HuH-7.5 (cell line): ENCODE results near the gene FGL2.
"Not testable (repeated sequence)": the region's sequence is repeated elsewhere in the genome, so short reads cannot be mapped to it uniquely, and the experiment has no call there.

Experiments
- DNase-seq: peaks from one replicate; pipeline ENCODE4 v3.0.0; 2011; ENCODE audit warnings: low spot score

Gene FGL2

GRCh38 chr7:77199013-77199966 lies at the start of gene FGL2:
FGL2 (minus strand) TSS chr7:77199819; CDS start chr7:77199793, 26 bp downstream.
- DNase-seq: no peak

DNA sequence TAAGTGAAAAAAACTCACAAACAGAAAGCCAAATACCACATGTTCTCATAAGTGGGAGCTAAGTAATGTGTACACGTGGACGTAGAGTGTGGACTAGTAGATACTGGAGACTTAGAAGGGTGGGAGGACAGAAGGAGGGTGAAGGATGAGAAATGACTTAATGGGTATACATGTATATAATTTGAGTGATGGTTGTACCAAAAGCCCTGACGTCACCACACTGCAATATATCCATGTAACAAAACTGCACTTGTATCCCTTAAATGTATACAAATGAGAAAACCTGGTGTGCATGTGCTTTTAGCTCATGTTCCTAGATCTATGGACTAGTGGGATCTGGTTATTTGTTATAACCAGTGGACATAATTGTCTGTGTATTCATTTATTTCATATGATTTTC lies 48.5 kb upstream of the FGL2 start:
- no peak for DNase-seq

DNA sequence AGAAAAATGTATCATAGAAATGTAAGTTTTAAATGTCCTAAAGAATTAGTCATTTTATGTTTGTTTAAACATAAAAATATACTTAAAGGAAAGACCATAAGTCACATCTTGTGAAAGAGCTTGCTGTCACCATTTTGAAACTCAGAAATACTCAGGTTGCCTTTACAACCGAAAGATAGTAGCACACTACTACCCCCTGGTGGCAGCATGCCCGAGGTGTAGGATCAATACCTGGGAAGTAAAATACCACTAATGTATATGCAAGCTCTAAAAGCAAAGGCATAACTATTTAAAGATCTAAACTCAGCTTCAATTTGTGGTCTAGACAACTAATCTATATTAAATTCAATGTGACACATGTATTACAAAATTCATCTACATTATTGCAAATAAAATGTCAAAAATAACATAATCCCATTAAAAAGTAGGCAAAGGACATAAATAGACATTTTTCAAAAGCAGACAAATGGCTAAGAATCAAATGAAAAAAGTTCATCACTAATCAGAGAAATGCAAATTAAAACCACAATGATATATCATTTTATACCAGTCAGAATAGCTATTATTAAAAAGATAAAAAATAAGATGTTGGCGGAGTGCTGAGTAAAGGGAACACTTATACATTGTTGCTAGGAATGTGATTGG lies 47.7 kb upstream of the FGL2 start:
- DNase-seq: peak; percentile 10

GRCh38 chr7:77246026-77246640 lies 46.5 kb upstream of the FGL2 start:
- DNase-seq: no peak

- DNase-seq: no peak
These were observed 45.6 kb upstream of the FGL2 start for GRCh38 chr7:77245015-77245755.

GRCh38 chr7:77244222-77244934 lies 44.8 kb upstream of the FGL2 start:
- DNase-seq: no peak

- DNase-seq: no peak
These were observed 42.9 kb upstream of the FGL2 start for GRCh38 chr7:77242554-77242953.

- no peak for DNase-seq
These were observed 42.4 kb upstream of the FGL2 start for GRCh38 chr7:77242068-77242467.

DNA sequence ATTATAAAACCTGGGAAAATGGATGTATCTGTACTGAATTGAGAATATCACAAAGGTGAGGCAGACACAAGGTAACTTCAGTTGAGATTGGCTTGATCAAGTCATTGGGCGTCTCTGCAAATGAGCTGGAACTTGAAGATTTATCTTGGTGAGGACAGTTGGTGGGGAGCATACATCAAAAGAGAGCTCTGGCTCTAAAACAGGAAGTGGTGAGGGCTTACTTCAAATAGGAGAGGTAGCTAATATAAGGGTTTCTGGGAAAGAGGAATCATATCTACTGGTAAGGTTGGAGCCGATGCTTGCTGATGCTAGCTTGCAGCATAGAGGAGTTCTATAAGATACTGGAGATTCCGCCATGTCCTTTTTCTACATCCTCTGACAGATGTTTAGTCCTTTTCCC lies 39.9 kb upstream of the FGL2 start:
- no peak for DNase-seq

- no peak for DNase-seq
These were observed 39.1 kb upstream of the FGL2 start for GRCh38 chr7:77238703-77239136.

DNA sequence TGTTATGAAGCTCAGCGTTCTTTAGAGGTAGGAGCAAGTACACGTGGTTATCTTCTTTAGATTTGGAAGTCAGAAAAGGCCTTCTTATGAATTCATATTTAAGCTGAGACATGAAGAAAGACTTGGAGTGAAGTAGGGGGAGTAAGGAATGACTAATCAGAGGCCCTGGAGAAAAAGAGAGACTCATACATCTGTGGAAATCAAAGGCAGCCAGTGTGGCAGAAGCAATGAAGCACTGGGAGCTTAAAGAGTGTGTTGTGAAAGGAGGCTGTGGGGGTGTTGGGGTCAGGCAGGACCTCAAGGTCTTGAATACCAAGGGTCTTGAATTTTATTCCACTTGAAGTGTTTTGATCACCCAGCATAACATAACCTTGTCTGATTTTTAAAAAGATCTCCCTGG lies 35.7 kb upstream of the FGL2 start:
- no peak for DNase-seq

DNA sequence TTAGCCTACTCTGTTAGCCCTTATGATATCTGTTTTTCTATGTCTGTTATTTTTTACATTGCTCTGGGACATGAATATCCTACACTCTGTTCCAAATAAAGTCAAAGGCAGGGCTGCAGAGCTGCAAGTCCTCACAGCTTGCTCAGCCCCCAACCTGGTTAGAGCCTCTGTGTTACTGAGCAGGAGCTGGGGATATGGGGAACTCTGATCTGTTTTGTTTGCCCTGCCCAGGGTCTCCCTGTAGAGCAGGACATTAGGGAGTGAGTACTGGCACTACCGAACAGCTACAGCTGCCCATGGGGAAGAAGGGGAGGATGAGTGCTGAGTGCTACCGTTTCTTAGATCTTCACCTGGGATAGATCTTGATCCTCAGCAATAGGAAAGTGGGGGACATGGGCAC lies 32.8 kb upstream of the FGL2 start:
- no peak for DNase-seq

GRCh38 chr7:77228795-77229194 lies 29.2 kb upstream of the FGL2 start:
- DNase-seq: not testable (repeated sequence)

- DNase-seq: no peak
These were observed 26.8 kb upstream of the FGL2 start for GRCh38 chr7:77226357-77226839.

DNA sequence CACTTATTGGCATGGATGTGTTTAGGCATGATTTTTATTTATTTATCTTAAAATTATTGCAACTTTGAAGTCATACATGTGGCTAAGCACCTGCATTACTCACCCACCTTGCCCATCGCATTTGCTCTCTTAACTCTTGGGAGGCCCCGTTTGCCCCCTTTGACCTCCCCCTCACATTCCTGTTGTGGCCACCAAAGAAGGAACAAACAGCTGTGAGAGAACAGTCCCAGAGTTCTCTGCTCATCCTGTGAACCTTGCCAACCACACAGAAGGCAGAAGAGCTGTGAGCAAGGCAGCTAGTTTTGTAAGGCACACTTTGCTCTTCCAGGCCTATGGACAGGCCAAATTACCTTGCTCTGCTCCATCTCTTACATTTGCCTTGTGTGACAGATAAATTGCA lies 23.6 kb upstream of the FGL2 start:
- DNase-seq: no peak

DNA sequence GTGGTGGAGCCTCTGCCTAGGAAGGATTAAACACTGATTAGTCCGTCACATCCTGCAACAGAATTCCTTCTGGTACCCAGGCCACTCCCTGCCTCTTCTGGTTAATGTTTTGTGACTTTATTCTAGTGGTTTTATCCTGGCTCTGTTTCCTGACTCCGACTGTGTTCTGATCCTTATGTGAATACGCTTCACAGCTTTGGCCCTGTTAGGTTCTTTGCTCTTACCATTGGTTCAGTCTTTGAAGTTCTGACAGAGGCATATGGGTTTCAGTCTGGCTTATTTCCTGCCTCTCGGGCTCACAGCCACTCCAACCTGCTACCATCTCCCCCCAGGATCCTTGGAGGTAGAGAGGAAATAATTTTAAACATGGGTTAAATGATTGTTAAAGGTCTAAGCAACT lies 23.2 kb upstream of the FGL2 start:
- DNase-seq: no peak

DNA sequence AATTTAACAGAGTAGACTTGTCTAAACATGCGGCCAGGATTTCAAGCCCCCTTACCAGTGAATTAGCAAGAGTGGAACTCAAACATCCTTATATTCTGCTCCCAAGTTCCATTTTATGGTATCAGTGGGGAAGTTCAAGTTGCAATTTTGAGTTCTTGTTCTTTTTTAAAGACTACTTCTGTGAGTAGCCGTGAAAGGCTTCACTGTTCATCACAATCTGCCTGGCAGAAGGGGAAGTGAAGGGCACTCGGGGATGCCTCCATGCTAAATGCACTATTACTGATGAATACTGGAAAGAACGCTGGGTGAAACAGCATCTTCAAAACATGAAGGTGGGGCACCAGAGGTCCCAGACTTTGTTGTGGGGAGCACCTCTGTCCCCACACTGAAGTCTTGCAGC lies 22.4 kb upstream of the FGL2 start:
- no peak for DNase-seq

DNA sequence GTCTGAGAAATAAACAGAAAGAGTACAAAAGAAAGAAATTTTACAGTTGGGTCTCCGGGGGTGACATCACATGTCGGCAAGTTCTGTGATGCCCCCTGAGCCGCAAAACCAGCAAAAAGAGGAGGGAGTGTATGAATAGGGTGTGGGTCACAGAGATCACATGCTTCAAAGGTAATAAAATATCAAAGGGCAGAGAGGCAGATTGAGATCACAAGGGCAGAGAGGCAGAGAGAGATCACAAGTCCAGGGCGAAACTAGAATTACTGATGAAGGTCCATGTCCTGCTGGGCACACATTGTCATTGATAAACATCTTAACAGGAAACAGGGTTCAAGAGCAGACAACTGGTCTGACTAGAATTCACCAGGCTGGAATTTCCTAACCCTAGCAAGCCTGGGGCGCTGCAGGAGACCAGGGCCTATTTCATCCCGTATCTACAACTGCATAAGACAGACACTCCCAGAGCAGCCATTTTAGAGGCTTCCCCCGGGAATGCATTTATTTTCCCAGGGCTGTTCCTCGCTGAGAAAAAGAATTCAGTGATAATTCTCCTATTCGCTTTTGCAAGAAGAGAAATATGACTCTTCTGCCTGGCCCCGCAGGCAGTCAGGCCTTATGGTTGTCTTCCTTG lies 20.2 kb upstream of the FGL2 start:
- not testable (repeated sequence) for DNase-seq

- DNase-seq: no peak
These were observed 18.0 kb upstream of the FGL2 start for GRCh38 chr7:77217474-77218185.

DNA sequence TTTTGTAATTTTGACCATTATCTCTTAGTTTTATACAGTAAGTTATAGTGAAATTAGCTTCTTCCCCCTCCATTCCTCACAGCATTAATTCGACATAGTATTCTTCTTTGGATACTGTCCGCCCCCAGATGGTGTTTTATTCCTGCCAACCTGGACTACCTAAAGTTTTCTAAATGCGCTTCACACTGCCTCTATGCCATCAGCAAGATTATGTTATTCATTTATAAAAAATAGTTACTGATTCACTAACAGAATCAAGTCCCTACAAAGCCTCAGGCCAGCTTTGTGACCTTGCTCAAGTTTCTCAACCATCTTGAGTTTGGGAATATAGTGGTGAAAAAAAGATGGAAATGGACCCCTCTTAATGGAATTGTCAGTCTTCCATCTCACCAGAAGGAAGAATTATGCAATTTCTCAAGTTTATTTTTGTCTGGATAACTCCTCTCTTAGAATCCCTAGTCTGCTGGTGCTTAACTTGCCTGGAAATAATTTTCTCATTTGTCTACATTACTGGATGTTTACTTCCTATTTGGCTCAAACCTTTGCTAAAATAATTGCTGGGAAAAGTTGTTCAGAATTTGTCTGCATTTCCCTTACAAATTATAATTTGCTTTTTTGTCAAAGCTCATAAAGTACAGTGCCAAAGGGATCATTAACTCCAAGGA lies 16.7 kb upstream of the FGL2 start:
- DNase-seq: no peak
